ENCODE data around the gene HOMER2.
"Not testable (repeated sequence)": the region's sequence is repeated elsewhere in the genome, so short reads cannot be mapped to it uniquely, and the experiment has no call there.

The HOMER2 gene

GRCh38 chr15:82952158-82953081 is at the start of gene HOMER2:
Gene HOMER2 (minus strand): TSS chr15:82952720. CDS start chr15:82952535, 185 bp downstream.
- peak within 1 kb of the TSS; percentile 33 for H3K4me3 ChIP-seq (ENCODE audit: low read depth, low read length)
- in situ Hi-C loops (cut with HindIII; ENCODE audit: low sequenced_read_pairs), result no loop called here
- no peak for DNase-seq (ENCODE audit: low read depth, low spot score)
- no peak for TF ChIP-seq CTCF (IDR thresholded peaks at IDR 0.05; ENCODE audit: low read depth, low read length)

DNA sequence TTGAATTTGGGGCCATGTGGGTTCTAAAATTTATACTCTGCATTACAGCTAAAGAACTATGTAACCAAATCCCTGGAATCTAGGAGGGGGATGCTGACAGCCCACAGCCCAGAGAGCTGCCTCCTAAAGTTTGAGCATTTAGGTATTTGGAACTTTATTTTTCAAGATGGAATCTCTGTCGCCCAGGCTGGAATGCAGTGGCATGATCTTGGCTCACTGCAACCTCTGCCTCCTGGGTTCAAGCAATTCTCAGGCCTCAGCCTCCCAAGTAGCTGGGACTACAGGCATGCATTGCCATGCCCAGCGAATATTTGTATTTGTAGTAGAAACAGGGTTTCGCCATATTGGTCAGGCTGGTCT is 48.1 kb upstream of the HOMER2 start:
- H3K4me3 ChIP-seq (ENCODE audit: low read depth, low read length); DNase-seq (ENCODE audit: low read depth, low spot score): not testable (repeated sequence)
- in situ Hi-C loops (cut with HindIII; ENCODE audit: low sequenced_read_pairs), result loop anchor here (25.0 kb wide), 1 partner anchor 463 kb away; the partner anchor contains the start of gene RPS17

DNA sequence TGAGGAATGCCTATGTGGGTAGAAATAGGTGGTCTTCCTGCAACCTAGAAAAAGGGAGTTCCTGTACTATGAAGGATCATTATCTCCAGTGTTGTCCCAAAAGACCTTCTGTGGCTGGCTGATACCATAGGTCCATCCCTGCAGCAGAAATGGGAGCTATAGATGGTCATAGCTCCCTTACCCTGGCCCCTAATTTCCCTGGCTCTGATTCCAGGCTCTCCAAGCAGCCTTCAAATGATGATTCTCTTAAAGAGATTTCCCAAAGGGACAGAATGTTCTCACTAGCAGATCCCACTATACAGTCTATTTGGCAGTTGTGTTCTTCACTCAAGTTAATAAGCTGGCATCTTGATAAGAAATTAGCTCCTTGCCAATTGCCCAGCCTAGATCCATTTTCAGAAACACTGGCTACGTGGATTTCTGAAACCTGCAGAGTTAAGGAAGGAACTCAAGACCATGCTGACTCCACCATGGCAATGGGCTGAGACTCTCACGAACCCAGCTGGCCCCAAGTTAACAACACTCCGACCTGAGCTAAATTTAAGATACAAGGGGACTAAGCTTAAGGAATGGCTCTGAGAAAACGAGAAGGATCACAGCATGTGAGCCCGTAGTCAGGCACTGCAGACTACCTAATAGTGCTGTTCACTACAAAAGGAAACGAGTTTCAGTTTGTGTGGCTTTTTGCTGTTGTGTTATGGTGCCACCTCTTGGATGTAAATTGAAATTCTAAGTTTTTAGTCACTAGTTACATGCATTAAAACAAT is 47.6 kb upstream of the HOMER2 start:
- TF ChIP-seq CTCF (IDR thresholded peaks at IDR 0.05; ENCODE audit: low read depth, low read length), result peak; percentile 45
- in situ Hi-C loops (cut with HindIII; ENCODE audit: low sequenced_read_pairs), result loop anchor here (25.0 kb wide), 1 partner anchor 463 kb away; the partner anchor contains the start of gene RPS17
- peak overlapping the region; percentile 33 for H3K4me3 ChIP-seq (ENCODE audit: low read depth, low read length)
- peak; percentile 73 for DNase-seq (ENCODE audit: low read depth, low spot score)

DNA sequence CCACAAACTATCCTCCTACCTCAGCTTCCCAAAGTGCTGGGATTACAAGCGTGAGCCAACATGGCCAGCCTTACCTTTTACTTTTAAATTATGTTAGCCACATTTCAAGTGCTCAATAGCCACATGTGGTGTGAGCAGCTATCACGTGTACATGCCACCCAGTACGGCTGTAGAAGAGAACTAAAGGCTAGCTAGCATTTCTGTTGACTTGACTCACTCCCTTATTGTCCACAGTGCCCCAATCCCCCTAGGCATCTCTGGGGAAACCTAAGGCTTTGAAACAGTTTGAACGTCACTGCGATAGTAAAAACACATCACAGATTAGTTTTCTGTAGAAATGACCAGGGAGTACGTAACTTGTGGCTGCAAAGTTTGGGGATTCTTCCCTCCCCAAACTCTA is 46.9 kb upstream of the HOMER2 start:
- no peak for TF ChIP-seq CTCF (IDR thresholded peaks at IDR 0.05; ENCODE audit: low read depth, low read length)
- no peak overlapping the region for H3K4me3 ChIP-seq (ENCODE audit: low read depth, low read length)
- in situ Hi-C loops (cut with HindIII; ENCODE audit: low sequenced_read_pairs), result no loop called here
- DNase-seq (ENCODE audit: low read depth, low spot score), result no peak

DNA sequence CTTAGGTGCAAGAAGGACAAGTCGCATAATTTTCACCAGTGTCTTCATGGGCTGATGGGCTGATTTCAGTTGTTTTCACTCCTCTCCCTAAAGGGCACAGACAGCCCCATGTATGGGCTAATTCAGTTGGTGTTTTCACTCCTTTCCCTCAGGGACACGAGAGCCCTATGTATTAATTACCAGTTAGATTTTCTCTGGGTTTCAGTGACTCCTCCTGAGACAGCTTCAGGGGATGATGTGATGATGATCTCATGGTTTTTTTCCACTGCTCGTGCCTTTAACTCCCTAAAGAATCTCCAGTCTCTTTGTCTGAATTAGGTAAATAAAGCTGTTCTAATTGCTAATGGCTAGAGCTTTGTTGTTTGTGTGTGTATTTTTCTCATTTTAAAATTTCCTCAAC is 43.4 kb upstream of the HOMER2 start:
- DNase-seq (ENCODE audit: low read depth, low spot score), result no peak
- TF ChIP-seq CTCF (IDR thresholded peaks at IDR 0.05; ENCODE audit: low read depth, low read length), result no peak
- no peak overlapping the region for H3K4me3 ChIP-seq (ENCODE audit: low read depth, low read length)
- in situ Hi-C loops (cut with HindIII; ENCODE audit: low sequenced_read_pairs), result no loop called here

- no peak overlapping the region for H3K4me3 ChIP-seq (ENCODE audit: low read depth, low read length)
- in situ Hi-C loops (cut with HindIII; ENCODE audit: low sequenced_read_pairs), result no loop called here
- TF ChIP-seq CTCF (IDR thresholded peaks at IDR 0.05; ENCODE audit: low read depth, low read length), result no peak
- no peak for DNase-seq (ENCODE audit: low read depth, low spot score)
These were observed 42.6 kb upstream of the HOMER2 start for GRCh38 chr15:82995076-82995475.

DNA sequence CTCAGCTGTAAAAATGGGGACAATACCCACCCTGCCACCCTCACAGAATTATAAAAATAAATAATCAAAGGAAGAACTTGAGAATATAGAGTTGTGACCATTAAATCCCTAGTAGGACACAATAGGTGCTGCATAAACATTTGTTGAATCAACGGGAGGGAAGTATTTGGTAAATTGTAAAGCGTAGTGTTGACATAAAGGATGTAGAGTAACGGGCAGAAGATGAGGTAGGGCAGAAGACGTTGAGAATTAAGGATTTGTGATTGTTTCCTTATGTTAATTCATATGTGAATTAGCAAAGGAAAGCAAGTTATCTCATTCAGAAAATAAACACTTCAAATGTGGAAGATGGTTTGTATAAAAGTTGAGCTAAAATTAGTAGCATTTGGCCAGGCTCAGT is 40.6 kb upstream of the HOMER2 start:
- no peak overlapping the region for H3K4me3 ChIP-seq (ENCODE audit: low read depth, low read length)
- TF ChIP-seq CTCF (IDR thresholded peaks at IDR 0.05; ENCODE audit: low read depth, low read length), result no peak
- no peak for DNase-seq (ENCODE audit: low read depth, low spot score)
- in situ Hi-C loops (cut with HindIII; ENCODE audit: low sequenced_read_pairs), result no loop called here

Measured in astrocyte of the spinal cord (primary cell).